ENCODE data around the gene HDGF. TPM values are rescaled to one million over a fixed set of nuclear protein-coding genes. Genes with fewer than 3 reads are reported as not detected.

Gene HDGF
- total RNA-seq, 2 donors from 2014 or later: 493 to 495 TPM

DNA sequence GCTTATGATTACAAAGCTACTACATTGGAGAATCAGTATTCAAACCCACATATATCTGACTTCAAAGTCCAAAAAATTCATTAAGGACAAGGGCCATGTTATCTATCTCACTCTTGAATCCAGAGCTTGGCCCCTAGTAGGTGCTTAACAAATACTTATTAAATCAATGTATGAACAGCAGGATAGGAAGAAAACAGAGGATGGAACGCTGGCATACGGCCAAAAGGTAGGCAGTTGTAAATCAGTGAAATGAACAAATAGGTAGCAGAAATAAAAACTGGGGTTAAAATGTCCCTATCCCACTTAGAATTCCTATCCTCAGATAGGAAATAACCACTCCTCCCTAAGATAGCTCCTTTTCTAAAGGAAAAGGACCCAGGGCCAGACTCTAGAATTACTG, 12.6 kb downstream of the HDGF start:
- no peaks in the 10 kb centered on the region for H3K4me1 ChIP-seq (ENCODE audit: control insufficient read depth, insufficient read depth, low read length)
- WGBS, 2 experiments (ENCODE audit: insufficient coverage in 1 of 2, insufficient read length in 1 of 2): 95 to 100% methylated on average over 1 to 2 of the region's 2 CpGs
- H3K9me3 ChIP-seq (ENCODE audit: control insufficient read depth, low read length): no peaks in the 10 kb centered on the region
- H3K9ac ChIP-seq (ENCODE audit: extremely low read depth, low read length, poor library complexity, severe bottlenecking): no peak overlapping the region
- H3K4me3 ChIP-seq (ENCODE audit: low read length): no peak overlapping the region
- H3K4me1 Mint-ChIP-seq: peaks cover 16% of the 10 kb centered on the region
- H3K27me3 Mint-ChIP-seq (ENCODE audit: insufficient read depth): no peaks in the 10 kb centered on the region
- H3K4me3 Mint-ChIP-seq: no peak overlapping the region
- peaks cover 59% of the 10 kb centered on the region for H3K36me3 ChIP-seq (ENCODE audit: control insufficient read depth, insufficient read depth, low read length)
- no peak overlapping the region for H3K27ac ChIP-seq (ENCODE audit: low read depth, low read length)
- no peaks in the 10 kb centered on the region for H3K9me3 Mint-ChIP-seq
- no peaks in the 10 kb centered on the region for H3K27me3 ChIP-seq (ENCODE audit: control insufficient read depth, insufficient read depth, low read length, poor library complexity, severe bottlenecking)
- no peak overlapping the region for H3K27ac Mint-ChIP-seq
- H3K36me3 Mint-ChIP-seq (ENCODE audit: low read depth): peaks cover 39% of the 10 kb centered on the region
- TF ChIP-seq, protein P1, sequence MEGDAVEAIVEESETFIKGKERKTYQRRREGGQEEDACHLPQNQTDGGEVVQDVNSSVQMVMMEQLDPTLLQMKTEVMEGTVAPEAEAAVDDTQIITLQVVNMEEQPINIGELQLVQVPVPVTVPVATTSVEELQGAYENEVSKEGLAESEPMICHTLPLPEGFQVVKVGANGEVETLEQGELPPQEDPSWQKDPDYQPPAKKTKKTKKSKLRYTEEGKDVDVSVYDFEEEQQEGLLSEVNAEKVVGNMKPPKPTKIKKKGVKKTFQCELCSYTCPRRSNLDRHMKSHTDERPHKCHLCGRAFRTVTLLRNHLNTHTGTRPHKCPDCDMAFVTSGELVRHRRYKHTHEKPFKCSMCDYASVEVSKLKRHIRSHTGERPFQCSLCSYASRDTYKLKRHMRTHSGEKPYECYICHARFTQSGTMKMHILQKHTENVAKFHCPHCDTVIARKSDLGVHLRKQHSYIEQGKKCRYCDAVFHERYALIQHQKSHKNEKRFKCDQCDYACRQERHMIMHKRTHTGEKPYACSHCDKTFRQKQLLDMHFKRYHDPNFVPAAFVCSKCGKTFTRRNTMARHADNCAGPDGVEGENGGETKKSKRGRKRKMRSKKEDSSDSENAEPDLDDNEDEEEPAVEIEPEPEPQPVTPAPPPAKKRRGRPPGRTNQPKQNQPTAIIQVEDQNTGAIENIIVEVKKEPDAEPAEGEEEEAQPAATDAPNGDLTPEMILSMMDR (conservative IDR thresholded peaks at IDR 0.05): no peak
- no peak for DNase-seq

- Histone ChIP-seq H3K4me3 (ENCODE audit: low read length) (no peak overlapping the region), H3K4me1 (ENCODE audit: control insufficient read depth, insufficient read depth, low read length) (no peaks in the 10 kb centered on the region), H3K27ac (ENCODE audit: low read depth, low read length) (no peak overlapping the region), H3K9me3 (ENCODE audit: control insufficient read depth, low read length) (no peaks in the 10 kb centered on the region), H3K36me3 (ENCODE audit: control insufficient read depth, insufficient read depth, low read length) (peaks cover 54% of the 10 kb centered on the region), H3K9ac (ENCODE audit: extremely low read depth, low read length, poor library complexity, severe bottlenecking) (no peak overlapping the region), H3K27me3 (ENCODE audit: control insufficient read depth, insufficient read depth, low read length, poor library complexity, severe bottlenecking) (no peaks in the 10 kb centered on the region)
- H3K27ac Mint-ChIP-seq: no peak overlapping the region
- TF ChIP-seq, protein P1 (conservative IDR thresholded peaks at IDR 0.05): no peak
- H3K27me3 Mint-ChIP-seq (ENCODE audit: insufficient read depth): no peaks in the 10 kb centered on the region
- no peak overlapping the region for H3K4me3 Mint-ChIP-seq
- WGBS, 2 experiments (ENCODE audit: insufficient coverage in 1 of 2, insufficient read length in 1 of 2): 95 to 100% methylated on average over 7 to 10 of the region's 10 CpGs
- no peak for DNase-seq
- peaks cover 38% of the 10 kb centered on the region for H3K36me3 Mint-ChIP-seq (ENCODE audit: low read depth)
- H3K9me3 Mint-ChIP-seq: no peaks in the 10 kb centered on the region
- peaks cover 16% of the 10 kb centered on the region for H3K4me1 Mint-ChIP-seq
These were observed 13.1 kb downstream of the HDGF start for GRCh38 chr1:156738407-156738806.

DNA sequence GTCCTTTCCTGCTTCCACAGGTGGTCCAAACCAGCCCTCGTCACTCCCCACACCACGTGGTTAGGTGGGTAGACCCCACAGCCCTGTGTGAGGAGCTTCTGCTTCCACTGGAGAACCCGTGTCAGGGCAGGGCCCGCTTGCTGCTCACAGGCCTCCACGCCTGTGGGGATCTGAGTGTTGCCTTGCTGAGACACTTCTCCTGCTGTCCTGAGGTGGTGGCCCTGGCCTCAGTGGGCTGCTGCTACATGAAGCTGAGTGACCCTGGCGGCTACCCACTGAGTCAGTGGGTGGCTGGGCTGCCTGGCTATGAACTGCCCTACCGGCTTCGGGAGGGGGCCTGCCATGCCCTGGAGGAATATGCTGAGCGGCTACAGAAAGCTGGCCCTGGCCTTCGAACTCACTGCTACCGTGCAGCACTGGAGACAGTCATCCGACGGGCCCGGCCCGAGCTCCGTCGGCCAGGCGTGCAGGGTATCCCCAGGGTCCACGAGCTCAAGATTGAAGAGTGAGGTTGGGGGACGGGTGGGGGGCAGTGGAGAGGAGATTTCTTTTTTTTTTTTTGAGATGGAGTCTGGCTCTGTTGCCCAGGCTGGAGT, 17.4 kb downstream of the HDGF start:
- no peak overlapping the region for H3K27ac ChIP-seq (ENCODE audit: low read depth, low read length)
- Mint-ChIP-seq H3K27me3 (ENCODE audit: insufficient read depth) (no peaks in the 10 kb centered on the region), H3K4me3 (no peak overlapping the region), H3K9me3 (no peaks in the 10 kb centered on the region), H3K4me1 (no peaks in the 10 kb centered on the region), H3K36me3 (ENCODE audit: low read depth) (peaks cover 31% of the 10 kb centered on the region), H3K27ac (no peak overlapping the region)
- no peaks in the 10 kb centered on the region for H3K9me3 ChIP-seq (ENCODE audit: control insufficient read depth, low read length)
- peaks cover 5% of the 10 kb centered on the region for H3K4me1 ChIP-seq (ENCODE audit: control insufficient read depth, insufficient read depth, low read length)
- no peak overlapping the region for H3K4me3 ChIP-seq (ENCODE audit: low read length)
- TF ChIP-seq, protein P1 (conservative IDR thresholded peaks at IDR 0.05): no peak
- WGBS, 2 experiments (ENCODE audit: insufficient coverage in 1 of 2, insufficient read length in 1 of 2): 95 to 96% methylated on average over 16 to 20 of the region's 20 CpGs
- no peaks in the 10 kb centered on the region for H3K27me3 ChIP-seq (ENCODE audit: control insufficient read depth, insufficient read depth, low read length, poor library complexity, severe bottlenecking)
- H3K9ac ChIP-seq (ENCODE audit: extremely low read depth, low read length, poor library complexity, severe bottlenecking): no peak overlapping the region
- H3K36me3 ChIP-seq (ENCODE audit: control insufficient read depth, insufficient read depth, low read length): peaks cover 28% of the 10 kb centered on the region
- DNase-seq: no peak
